K562 (cell line): ENCODE measurements around the gene EXTL1. TPM values are rescaled to one million over a fixed set of nuclear protein-coding genes. Genes with fewer than 3 reads are reported as not detected.

Experiments used
- AFF1 ChIP-seq, 2 experiments: fragments of 450-650 bp; IDR thresholded peaks; 2 replicates each; pipeline ENCODE4 v1.6.1; 2018; ENCODE audit warnings: mild to moderate bottlenecking in 2 of 2, low read depth in 1 of 2; ENCODE audit not compliant: partially characterized antibody in 2 of 2
- CREBBP ChIP-seq: IDR thresholded peaks from one replicate; pipeline ENCODE4 v1.6.1; 2012; ENCODE audit warnings: low read depth, mild to moderate bottlenecking, control low read depth, inconsistent platforms, low read length
- EP400 ChIP-seq: fragments of 450-650 bp; IDR thresholded peaks from 2 replicates; pipeline ENCODE4 v1.6.1; 2017; ENCODE audit warnings: antibody characterized with exemption, mild to moderate bottlenecking, moderate library complexity
- NR0B1 ChIP-seq: fragments of 450-650 bp; IDR thresholded peaks from one replicate; pipeline ENCODE4 v1.6.1; 2018; ENCODE audit warnings: mild to moderate bottlenecking, moderate library complexity; ENCODE audit not compliant: partially characterized antibody
- PHF21A ChIP-seq: fragments of 450-650 bp; IDR thresholded peaks from 2 replicates; pipeline ENCODE4 v1.6.1; 2017; ENCODE audit warnings: low read depth, borderline replicate concordance
- PRPF4 ChIP-seq: fragments of 200-400 bp; formaldehyde crosslinking; IDR thresholded peaks from one replicate; pipeline ENCODE4 v1.6.1; 2017; ENCODE audit warnings: low read length, low read depth, mild to moderate bottlenecking; ENCODE audit not compliant: insufficient read depth, poor library complexity, severe bottlenecking
- RAD51 ChIP-seq: fragments of 450-650 bp; IDR thresholded peaks from 2 replicates; pipeline ENCODE4 v1.7.1; 2016; ENCODE audit warnings: low read depth, mild to moderate bottlenecking, borderline replicate concordance
- RHOXF2B ChIP-seq: fragments of 250-450 bp; sonication (Bioruptor Pico); conservative IDR thresholded peaks from 2 replicates; pipeline ENCODE4 v1.5.1; 2021
- RREB1 ChIP-seq: fragments of 250-450 bp; sonication (Bioruptor Pico); IDR thresholded peaks from 2 replicates; pipeline ENCODE4 v1.4.0; 2020
- TSHZ1 ChIP-seq: fragments of 250-450 bp; sonication (Bioruptor Pico); IDR thresholded peaks from 2 replicates; pipeline ENCODE4 v1.4.0; 2020; ENCODE audit warnings: mild to moderate bottlenecking, moderate library complexity
- ZNF239 ChIP-seq: fragments of 250-450 bp; sonication (Bioruptor Pico); IDR thresholded peaks from 2 replicates; pipeline ENCODE4 v1.4.0; 2020; ENCODE audit warnings: mild to moderate bottlenecking
- polyA plus RNA-seq, 8 experiments: library from polyadenylated mRNA; depleted of rRNA in 4 of 8; stranded (reverse) in 5 of 8; unstranded in 3 of 8; fragments of >200 nt; fragmentation: Nextera tagmentation in 2 of 8; fragmentation: Illumina TruSeq in 1 of 8; extraction: Ambion mirVana in 2 of 8; extraction: Trizol in 1 of 8; gene quantifications; 2 replicates each; pipeline versions ENCODE4 v1.2.1 to v1.2.3, GENCODE V29; 2011 to 2014; ENCODE audit warnings: inconsistent platforms in 1 of 8, missing spikeins in 1 of 8
- total RNA-seq, 7 experiments: library from RNA; depleted of rRNA in 6 of 7; stranded (reverse); fragments of >200 nt in 6 of 7; fragmentation: Illumina TruSeq in 2 of 7; extraction: Trizol in 2 of 7; gene quantifications; 2 replicates each; pipeline versions ENCODE4 v1.2.1 to v1.2.3, GENCODE V29; 2011 to 2021; ENCODE audit warnings: low replicate concordance in 1 of 7

The EXTL1 gene
- total and polyA plus RNA-seq, 9 of the 15 experiments (the other 6 are each of a cell fraction or from before 2014, with no cell fraction given), result 0.04 to 0.23 (median 0.08) TPM; not detected in 3

- no peak for TF ChIP-seq PRPF4
- no peak for TF ChIP-seq RHOXF2B (CRISPR knock-in tag)
- peak; percentile 52; the same call in 1 of the 2 replicates for TF ChIP-seq RAD51
- no peak for TF ChIP-seq CREBBP
- TF ChIP-seq NR0B1, result no peak
- no peak for TF ChIP-seq RREB1 (CRISPR knock-in tag)
- no peak for TF ChIP-seq AFF1 (IDR thresholded peaks at IDR 0.05; ENCODE audit: low read depth in 1 of 2, partially characterized antibody in 2 of 2)
- TF ChIP-seq ZNF239 (CRISPR knock-in tag), result no peak
- TF ChIP-seq TSHZ1 (CRISPR knock-in tag), result no peak
- TF ChIP-seq PHF21A, result no peak
- no peak for TF ChIP-seq EP400
Observed at GRCh38 chr1:26078286-26079177, 57.0 kb downstream of the EXTL1 start (continued).
